GM18499 (cell line): Measurements from ENCODE around the gene CCDC194.

Experiments used
- ATAC-seq: cut with Tn5 transposase; IDR thresholded peaks from one replicate; pipeline ENCODE4 v1.9.1; 2021; ENCODE audit warnings: moderate number of reproducible peaks; ENCODE audit not compliant: insufficient read depth, unreplicated experiment

Gene CCDC194, protein sequence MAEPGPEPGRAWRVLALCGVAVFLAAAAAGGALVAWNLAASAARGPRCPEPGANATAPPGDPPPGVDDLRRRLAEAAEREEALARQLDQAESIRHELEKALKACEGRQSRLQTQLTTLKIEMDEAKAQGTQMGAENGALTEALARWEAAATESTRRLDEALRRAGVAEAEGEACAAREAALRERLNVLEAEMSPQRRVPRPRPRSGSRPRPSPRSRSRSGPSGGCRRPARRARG

DNA sequence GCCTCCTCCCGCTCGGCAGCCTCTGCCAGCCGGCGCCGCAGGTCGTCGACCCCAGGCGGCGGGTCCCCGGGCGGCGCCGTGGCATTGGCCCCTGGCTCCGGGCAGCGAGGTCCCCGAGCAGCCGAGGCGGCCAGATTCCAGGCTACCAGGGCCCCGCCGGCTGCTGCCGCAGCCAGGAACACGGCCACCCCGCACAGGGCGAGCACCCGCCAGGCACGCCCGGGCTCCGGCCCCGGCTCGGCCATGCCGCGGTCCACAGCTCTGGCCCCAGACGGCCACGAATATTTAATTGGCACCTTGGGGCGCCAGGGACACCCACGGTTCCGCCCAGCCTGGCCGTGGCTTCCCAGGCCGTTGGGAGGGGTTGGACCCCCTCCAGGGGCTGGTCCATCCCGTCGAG, at the start of gene CCDC194:
CCDC194 (minus strand) TSS at position 283 of the 400 bp plus-strand sequence; CDS start at position 245, 38 bp downstream.
- ATAC-seq: no peak

DNA sequence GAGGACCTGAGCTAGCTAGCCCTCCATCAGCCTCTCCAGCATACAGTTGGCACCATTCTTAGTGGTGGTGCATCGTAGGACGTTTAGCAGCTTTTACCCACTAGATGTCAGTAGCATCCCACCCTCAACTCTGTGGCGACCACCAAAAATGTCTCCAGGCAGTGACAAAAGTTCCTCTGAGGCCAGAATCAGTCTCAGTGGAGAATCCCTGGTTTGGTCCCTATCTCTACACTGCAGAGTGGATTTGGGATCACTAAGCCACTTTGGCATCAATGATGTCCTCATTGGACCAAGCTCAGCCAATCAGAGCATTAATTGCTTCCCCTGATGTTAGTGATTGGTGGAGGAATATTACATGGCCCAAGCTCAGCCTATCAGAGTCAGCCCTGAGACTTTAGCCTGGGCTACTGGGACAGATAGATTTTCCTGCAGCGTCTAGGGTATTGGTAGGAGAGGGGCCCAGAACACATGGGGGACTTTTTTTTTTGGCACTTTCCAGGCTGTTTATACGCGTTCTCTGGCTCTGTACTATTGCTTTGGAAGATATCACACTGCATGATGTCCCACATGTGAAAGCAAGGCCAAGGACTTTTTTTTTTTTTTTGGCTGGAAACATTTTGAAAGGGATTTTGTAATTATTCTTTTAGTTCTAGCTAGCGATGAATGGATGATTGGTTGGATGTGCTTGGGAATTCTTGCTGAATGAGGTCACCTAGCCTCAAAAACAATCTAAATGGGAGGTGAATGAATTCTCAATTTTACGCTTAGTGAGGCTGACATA, 47.4 kb upstream of the CCDC194 start:
- ATAC-seq: no peak

DNA sequence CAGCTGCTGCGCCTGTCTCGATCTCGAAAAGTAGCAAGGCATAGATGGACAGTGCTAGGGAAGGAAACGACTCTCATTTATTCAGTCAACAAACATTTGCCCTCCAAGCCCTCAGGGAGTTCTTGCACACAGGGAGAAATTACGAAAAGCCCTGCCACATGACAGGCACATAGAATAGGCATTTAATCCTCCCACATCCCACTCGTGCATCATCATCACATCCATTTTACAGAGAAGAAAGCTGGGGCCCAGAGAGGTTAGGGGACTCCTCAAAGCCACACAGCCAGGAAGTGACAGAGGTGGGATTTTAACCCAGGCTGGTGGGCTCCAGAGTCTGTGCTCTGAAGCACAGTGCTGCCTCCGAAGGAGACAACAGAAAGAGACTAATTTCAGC, 42.9 kb upstream of the CCDC194 start:
- no peak for ATAC-seq

DNA sequence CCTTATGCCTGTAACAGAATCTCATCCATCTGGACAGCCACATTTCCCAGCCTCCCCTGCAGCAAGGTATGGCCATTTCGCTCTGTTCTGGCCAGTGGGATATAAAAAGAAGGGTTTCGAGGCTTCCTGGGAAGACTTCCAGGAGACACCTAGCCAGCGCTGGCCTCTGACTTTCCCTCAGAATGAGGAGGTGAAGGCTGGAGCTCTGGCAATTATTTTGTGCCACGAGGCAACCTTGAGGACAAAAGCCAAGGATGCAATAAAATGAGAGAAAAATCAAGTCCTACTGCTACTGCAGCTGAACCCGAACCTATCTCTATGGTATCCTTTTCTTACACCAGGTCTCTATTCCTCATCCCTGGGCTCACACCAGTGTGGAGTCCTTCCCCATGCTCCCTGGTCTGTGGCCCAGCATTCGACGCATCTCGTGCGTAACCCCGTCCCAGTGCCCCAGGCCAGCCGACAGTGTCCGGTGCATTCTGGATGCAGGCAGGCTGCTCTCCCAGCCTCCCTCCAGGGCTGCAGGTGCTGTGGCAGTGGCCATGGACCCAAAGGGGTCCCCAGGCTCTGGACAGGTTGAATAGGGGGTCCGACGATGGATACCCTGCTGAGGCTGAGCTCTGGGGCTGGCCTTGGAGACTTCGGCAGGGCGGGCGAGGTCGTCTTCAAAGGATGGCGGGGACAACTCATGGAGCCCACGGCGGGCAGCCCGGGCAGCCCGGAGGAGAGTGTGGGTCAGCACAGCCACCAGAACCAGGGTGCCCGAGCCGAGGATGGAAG, 42.3 kb upstream of the CCDC194 start:
- no peak for ATAC-seq

DNA sequence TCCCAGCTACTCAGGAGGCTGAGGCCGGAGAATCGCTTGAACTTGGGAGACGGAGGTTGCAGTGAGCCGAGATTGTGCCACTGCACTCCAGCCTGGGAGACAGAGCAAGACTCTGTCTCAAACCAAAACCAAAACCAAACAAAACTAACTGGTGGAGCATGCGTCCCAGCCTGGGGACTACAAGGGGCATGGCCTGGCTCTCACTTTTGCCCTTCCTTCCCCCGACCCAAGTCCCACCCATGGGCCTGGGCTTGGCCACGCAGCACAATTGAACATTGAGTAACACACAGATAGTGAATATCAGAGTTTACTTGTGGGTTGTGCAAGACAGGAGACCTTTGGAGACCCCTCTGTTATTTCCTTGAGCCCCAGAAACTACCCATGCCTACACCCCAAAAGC, 41.2 kb upstream of the CCDC194 start:
- ATAC-seq: no peak

DNA sequence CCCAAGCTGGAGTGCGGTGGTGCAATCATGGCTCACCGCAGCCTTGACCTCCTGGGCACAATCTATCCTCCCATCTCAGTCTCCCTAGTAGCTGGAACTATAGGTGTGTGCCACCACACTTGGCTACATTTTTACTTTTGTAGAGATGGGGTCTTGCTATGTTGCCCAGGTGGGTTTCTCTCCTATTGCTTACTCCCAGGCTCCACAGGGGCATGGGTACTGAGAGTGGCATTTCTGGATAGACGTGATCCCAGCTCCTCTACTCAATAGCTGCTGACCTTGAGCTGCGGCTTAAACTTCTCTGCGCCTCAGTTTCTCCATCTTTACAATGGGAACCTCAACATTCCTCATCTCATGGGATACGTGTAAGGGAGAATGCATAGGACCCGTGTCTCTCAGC, 37.4 kb upstream of the CCDC194 start:
- ATAC-seq: no peak

DNA sequence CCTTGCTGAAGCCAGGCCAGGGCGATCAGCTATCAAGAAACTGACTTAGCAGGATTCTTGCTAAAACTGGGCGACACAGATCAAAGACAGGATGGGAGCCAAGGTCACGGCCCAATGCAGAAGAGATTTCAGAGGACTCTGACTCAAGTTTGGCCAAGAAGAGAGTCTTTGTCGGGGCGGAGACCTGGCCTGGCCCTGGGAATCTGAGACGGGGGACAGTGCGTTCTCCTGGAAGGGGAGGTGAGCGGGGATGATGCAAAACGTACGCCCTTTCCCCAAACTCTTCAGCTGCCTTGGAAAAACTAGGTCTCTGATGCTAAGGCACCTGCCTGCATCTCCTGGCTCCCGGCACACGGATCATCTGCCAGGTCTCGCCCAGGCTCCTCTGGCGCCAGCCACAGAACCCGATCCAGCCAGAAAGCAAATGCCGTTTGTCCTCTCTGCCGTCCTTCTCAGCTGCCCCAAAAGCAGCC, 35.7 kb upstream of the CCDC194 start:
- ATAC-seq: no peak

DNA sequence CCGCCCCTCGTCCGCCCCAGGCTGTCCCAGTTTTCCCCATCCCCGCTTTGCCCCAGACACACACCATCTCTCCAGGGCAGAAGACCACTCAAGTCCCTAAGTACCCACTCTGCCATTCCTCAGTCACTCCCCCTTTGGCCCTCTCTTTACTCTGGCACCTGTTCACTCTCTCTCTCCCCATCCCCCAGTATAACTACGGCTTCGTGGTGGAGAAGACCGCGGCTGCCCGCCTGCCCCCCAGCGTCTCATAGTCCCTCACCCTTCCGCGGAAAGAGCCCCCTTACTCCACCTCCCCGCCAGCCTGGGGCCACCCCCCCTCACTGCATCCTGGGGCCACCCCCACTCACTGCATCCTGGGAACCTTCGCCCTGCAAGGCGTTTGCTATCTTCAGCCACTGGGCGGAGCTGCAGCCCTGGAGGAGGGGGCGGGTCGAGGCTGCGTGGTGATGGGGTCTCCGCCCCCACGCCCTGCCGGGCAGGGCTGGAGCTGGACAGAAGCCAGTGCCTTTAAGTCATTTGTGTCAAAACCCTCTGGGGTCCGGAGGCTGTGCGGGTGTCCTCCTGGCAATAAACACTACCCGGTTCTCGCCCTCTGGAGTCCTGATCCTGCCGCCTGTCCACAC, 30.9 kb upstream of the CCDC194 start:
- ATAC-seq: no peak

DNA sequence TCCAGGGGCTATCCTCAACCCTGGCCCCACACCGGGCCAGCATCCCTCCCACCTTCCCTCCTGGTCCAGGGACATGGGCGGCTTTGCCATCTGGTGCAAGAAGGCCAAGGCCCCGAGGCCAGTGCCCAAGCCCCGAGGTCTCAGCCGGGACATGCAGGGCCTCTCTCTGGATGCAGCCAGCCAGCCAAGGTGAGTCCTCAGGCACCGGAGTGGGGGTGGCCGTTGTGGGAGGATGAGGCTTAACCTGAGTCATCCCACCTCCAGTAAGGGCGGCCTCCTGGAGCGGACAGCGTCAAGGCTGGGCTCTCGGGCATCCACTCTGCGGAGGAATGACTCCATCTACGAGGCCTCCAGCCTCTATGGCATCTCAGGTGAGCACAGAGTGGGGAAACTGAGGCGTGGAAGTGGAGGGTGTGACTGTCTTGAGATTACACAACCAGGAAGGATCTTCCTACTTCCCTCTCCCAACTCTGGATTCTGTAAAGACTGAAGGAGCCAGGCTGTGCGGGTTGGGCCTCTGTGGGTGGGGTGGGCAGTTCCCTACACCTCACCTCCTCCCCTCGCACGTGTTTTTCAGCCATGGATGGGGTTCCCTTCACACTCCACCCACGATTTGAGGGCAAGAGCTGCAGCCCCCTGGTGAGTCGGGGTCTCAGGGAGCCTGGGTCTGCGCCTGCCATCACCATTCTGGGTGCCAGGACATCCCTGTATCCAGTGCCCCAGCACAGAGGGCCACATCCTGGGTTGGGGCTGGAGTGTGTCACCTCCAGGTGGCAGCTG, 29.6 kb upstream of the CCDC194 start:
- no peak for ATAC-seq

DNA sequence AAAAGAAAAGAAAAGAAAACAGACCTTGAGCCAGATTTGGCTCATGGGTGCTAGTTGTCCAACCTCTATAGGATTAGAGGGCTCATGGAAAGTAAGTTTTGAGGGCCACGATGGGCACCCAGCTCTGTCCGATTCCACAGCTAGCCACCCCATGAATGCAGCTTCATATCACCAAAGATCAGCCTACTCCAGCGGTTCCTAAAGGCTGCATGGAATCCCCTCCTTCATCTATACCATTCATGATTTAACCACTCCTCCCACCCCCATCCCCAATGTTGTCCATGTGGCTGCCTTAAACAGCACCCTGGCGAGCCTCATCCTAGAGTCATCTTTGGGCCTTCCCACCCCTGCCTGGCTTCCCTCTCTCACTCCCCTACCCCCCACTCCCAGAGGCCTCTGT, 27.9 kb upstream of the CCDC194 start:
- no peak for ATAC-seq

DNA sequence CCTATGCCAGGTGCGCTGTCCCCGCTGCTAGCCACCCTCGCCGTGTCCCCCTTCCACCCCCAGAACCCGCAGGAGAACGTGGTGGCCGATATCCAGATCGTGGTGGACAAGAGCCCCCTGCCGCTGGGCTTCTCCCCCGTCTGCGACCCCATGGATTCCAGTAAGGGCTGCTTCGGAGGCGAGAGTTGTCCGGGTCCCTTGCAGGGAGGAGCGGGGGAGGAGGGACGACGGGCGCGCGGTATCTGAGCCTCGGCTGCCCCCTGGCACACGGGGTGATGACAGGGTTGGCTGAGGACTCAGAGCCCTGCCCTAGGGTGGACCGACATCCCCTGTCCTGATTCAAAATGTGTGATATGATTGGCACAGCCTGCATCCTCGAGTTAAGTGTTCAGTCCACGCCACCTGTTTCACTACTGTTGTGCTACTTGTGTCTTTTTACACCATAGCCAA, 26.5 kb upstream of the CCDC194 start:
- ATAC-seq: no peak

DNA sequence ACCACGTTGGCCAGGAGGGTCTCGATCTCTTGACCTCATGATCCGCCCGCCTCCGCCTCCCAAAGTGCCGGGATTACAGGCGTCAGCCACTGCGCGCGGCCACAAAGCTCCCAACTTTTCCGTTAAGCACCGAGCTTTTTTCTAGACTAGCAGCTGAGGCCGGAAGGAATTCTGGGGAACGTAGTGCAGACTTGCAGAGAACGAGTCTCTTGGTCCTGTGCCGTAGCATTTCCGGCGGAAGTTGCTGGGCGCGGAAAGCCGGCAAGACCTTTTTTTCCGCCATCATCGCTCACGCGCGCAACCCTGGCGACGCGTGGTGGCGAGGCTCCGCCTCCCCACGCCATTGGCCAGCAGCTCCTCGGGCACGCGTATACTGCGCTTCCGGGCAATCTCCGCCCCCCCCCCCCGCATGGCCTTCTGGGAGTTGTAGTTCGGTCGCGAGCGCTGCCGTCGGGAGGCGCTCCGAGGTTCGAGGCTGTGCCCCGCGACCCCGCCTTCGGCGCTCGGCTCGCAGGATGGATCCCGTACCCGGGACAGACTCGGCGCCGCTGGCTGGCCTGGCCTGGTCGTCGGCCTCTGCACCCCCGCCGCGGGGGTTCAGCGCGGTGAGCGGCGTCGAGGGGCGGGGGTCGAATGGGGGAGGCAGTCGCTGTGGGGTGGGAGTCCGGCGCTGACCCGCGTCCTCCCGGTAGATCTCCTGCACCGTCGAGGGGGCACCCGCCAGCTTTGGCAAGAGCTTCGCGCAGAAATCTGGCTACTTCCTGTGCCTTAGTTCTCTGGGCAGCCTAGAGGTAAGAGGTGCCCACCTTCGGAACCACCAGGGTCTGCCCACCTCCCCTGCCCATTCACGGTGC, 25.9 kb upstream of the CCDC194 start, which contains the start of gene MVB12A:
MVB12A (plus strand) TSS at position 427 of the 854 bp plus-strand sequence; CDS start at position 516, 89 bp downstream.
- peak; percentile 50 for ATAC-seq

DNA sequence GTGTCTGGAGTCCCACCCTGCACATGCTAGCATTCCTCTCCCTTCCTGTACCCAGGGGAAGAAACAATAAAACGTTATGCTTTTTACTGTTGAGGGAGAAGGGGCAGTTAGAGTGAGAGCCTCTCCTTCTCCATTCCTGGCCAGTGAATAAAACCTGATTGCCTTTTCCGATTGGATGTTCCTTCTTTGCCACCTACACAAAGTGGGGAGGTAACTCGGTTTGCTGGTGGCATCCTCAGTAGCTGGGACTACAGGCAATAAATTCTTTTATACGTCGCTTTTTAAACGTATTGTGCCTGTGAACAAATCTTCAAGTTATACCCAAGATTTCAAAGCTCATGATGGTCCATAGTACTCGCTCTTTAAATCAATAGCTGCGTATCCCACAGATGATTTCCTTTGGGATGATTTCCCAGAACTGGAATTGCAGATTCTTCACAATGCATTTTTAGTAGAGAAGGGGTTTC, 25.2 kb upstream of the CCDC194 start:
- ATAC-seq: no peak

DNA sequence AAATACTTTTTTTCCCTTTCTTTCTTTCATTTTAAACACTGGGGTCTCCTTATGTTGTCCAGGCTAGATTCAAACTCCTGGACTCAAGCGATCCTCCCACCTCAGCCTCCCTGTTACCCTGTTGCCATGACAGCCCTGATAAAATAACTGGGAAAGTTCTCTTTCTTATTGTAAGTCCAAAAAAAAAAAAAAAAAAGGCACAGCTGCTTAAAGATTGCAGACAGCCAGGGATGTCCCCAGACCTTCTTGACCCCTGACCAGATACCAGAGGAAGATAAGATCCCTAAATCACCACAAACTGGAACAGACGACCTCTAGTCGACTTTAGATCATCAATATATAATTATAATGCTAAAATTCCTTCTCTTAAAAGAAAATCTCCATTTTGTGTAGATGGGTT, 24.7 kb upstream of the CCDC194 start:
- ATAC-seq: no peak

DNA sequence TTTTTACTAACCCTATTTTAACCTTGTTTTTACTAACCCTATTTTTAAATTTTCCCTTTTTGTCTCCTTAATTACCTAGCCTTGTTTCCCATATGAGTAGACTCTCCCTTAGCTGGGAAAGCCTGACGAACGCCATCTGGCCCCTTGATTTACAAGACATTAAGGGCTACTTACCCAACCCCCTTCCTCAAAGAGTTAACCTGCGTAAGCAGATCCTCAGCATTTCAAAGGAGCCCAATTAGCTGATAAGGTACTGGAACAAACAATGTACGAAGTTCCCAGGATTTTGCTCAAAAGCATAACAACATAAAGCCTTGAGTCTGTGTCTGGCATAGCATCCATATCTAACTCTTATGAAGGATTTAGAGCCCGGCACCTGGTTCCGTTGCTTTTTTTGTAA, 21.1 kb upstream of the CCDC194 start:
- no peak for ATAC-seq

DNA sequence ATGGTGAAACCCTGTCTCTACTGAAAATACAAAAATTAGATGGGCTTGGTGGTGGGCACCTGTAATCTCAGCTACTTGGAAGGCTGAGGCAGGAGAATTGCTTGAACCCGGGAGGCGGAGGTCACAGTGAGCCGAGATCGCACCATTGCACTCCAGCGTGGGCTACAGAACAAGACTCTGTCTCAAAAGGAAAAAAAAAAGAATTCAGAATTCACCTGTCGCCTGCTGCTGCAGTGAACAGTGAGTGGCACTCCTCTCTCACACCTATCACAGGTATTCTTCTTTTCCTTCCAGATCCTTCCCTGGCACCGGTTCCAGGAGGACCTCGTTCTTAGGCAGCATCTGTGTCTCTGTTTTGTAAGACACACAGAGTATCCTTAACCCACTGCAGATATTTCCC, 20.1 kb upstream of the CCDC194 start:
- no peak for ATAC-seq

DNA sequence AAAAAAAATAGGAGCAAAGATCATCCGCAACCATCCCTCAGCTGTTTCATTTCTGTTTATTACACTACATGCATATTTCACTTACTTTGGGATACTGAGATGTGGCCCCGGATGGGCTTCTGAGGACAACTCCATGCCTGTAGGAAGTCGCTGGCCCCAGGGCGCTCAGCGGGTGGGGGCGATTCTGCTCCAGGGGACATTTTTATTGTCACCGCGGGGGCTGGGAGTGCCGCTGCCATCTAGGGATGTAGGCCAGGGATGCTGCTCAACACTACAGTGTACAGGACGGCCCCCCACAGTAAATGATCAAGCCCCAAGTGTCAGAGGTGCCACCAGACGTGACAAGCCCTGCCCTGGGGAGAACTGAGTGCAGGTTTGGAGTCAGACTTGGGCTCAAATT, 17.8 kb upstream of the CCDC194 start:
- ATAC-seq: no peak

DNA sequence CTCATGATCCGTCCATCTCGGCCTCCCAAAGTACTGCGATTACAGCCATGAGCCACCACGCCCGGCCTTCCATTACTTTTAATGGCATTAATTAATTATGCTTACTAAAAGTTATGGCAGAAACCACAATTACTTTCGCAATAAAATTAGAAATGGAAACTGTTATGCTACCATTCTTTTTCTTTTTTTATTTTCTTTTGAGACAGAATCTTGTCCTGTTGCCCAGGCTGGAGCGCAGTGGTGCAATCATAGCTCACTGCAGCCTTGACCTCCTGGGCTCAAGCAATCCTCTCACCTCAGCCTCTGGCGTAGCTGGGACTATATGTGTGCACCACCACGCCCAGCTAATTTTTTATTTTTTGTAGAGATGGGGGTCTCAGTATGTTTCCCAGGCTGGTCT, 16.0 kb upstream of the CCDC194 start:
- no peak for ATAC-seq

DNA sequence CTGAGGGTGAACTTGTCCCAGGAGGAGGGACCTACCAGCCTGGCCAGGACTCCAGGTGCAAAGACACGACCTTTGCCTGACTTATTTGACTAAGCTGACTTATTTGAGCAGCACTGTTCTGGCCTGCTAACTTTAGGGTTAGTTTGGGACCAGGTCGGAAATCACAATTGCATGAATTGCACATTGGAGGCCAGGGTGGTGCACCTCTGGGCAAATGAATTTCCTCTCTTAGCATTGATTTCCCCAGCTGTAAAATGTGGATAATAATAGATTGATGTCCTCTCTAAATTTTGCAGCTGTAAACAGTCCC, 12.8 kb upstream of the CCDC194 start:
- ATAC-seq: no peak
